Cardiac muscle cell (in vitro differentiated cells and primary cell): Measurements from ENCODE around the gene FAM193B. TPM values are rescaled to one million over a fixed set of nuclear protein-coding genes. Genes with fewer than 3 reads are reported as not detected.

Experiments used
- DNase-seq, 2 donors: peaks; one replicate each; pipeline versions ENCODE4 v3.0.0 to v3.0.0-alpha.2; 2010 to 2017; ENCODE audit warnings: low read depth in 1 of 2, low spot score in 1 of 2
- H3K27ac ChIP-seq: fragments of 200-600 bp; sonication (generic); 2 replicates; pipeline ENCODE4 v1.5.1; 2016
- H3K27me3 ChIP-seq: fragments of 200-600 bp; sonication (generic); 2 replicates; pipeline ENCODE4 v1.6.0; 2016; ENCODE audit warnings: control low read depth
- H3K36me3 ChIP-seq: fragments of 200-600 bp; sonication (generic); 2 replicates; pipeline ENCODE4 v1.5.1; 2016; ENCODE audit warnings: control low read depth
- H3K4me1 ChIP-seq: fragments of 200-600 bp; sonication (generic); 2 replicates; pipeline ENCODE4 v1.8.1; 2017; ENCODE audit warnings: low read depth, mild to moderate bottlenecking, mixed run types
- H3K4me3 ChIP-seq: fragments of 200-600 bp; sonication (generic); 2 replicates; pipeline ENCODE4 v1.5.1; 2016; ENCODE audit warnings: mild to moderate bottlenecking
- H3K9me3 ChIP-seq: fragments of 200-600 bp; sonication (generic); 2 replicates; pipeline ENCODE4 v1.5.1; 2017; ENCODE audit warnings: low read depth, mild to moderate bottlenecking, control low read depth
- polyA plus RNA-seq: library from polyadenylated mRNA; unstranded; fragments of >200 nt; fragmentation: Nextera tagmentation; extraction: Ambion mirVana; gene quantifications from 2 replicates; pipeline ENCODE4 v1.2.1, GENCODE V29; 2016
- total RNA-seq: library from RNA; depleted of rRNA; stranded (reverse); fragments of >200 nt; gene quantifications from 2 replicates; pipeline ENCODE4 v1.2.3, GENCODE V29; 2016
- TF ChIP-seq, protein P1 (sequence below): IDR thresholded peaks from 2 replicates; pipeline ENCODE4 v1.5.1; 2012; ENCODE audit warnings: low read depth, mild to moderate bottlenecking, low read length

The FAM193B gene
- total and polyA plus RNA-seq, 2 experiments from 2014 or later: 67.4 to 80.9 TPM

DNA sequence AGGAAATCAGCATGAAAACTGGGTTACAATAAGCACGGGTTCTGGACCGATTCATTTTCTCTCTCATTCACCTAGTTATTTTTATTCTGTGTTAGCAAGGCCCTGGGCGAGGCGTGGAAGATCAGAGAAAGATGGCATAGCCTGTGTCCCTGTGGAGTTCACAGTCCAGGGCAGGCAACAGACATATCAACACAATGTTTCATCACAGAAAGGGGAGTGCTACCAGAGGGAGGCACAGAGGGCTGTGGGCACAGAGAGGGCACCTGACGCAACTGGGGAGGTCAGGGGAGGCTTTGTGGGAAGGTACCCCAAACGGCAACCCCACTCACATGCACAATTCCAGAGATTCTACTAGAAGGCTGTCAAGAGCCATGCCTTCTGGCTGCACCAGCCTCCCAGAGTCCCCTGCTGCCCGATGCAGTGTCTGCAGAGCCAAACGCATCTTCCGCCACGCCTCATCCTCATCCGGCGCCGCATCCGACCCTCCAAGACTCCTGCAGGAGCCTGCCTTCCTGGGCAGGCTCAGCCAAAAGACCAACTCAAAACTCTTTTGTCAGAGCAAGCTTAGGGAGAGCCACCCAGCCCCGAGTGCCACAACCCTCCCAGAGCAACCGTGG lies 1.4 kb downstream of the FAM193B start:
- TF ChIP-seq, protein P1, sequence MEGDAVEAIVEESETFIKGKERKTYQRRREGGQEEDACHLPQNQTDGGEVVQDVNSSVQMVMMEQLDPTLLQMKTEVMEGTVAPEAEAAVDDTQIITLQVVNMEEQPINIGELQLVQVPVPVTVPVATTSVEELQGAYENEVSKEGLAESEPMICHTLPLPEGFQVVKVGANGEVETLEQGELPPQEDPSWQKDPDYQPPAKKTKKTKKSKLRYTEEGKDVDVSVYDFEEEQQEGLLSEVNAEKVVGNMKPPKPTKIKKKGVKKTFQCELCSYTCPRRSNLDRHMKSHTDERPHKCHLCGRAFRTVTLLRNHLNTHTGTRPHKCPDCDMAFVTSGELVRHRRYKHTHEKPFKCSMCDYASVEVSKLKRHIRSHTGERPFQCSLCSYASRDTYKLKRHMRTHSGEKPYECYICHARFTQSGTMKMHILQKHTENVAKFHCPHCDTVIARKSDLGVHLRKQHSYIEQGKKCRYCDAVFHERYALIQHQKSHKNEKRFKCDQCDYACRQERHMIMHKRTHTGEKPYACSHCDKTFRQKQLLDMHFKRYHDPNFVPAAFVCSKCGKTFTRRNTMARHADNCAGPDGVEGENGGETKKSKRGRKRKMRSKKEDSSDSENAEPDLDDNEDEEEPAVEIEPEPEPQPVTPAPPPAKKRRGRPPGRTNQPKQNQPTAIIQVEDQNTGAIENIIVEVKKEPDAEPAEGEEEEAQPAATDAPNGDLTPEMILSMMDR: no peak
- H3K4me1 ChIP-seq: peaks cover 16% of the 10 kb centered on the region
- no peaks in the 10 kb centered on the region for H3K27me3 ChIP-seq
- peak overlapping the region; percentile 89 for H3K4me3 ChIP-seq
- no peaks in the 10 kb centered on the region for H3K9me3 ChIP-seq
- H3K36me3 ChIP-seq: peaks cover 6% of the 10 kb centered on the region
- H3K27ac ChIP-seq: peak overlapping the region; percentile 75
- DNase-seq: peak in 1 of 2 donors; percentile 30

DNA sequence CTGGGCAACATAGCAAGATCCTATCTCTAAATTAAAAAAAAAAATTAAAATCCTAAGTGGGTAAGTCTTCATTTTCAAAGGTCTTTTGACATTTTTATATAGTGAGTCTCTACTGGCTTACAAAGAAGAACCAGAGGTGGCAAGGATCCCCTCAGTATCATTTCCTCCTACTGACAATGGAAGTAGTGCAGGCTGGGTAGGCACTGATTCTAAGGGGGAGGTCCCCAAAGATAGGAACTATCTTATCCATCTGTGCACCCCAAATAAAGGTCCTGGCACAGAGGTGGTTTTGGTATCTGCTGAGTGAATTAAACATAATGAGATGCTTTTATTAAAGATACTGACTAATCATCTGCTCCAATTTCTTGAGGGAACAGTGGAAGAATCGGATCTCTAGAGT lies 4.2 kb downstream of the FAM193B start:
- Histone ChIP-seq H3K36me3 (peaks cover 6% of the 10 kb centered on the region), H3K27me3 (no peaks in the 10 kb centered on the region), H3K27ac (no peak overlapping the region), H3K9me3 (no peaks in the 10 kb centered on the region), H3K4me1 (peaks cover 6% of the 10 kb centered on the region), H3K4me3 (no peak overlapping the region)
- no peak for DNase-seq
- TF ChIP-seq, protein P1: no peak

- TF ChIP-seq, protein P1: no peak
- Histone ChIP-seq H3K27ac (no peak overlapping the region), H3K4me1 (peaks cover 14% of the 10 kb centered on the region), H3K4me3 (no peak overlapping the region), H3K9me3 (no peaks in the 10 kb centered on the region), H3K36me3 (peaks cover 6% of the 10 kb centered on the region), H3K27me3 (no peaks in the 10 kb centered on the region)
- DNase-seq: no peak
Measured at GRCh38 chr5:177548495-177548894, 5.9 kb downstream of the FAM193B start.

- DNase-seq: no peak
- peaks cover 15% of the 10 kb centered on the region for H3K4me1 ChIP-seq
- TF ChIP-seq, protein P1: no peak
- no peaks in the 10 kb centered on the region for H3K27me3 ChIP-seq
- H3K4me3 ChIP-seq: no peak overlapping the region
- H3K27ac ChIP-seq: no peak overlapping the region
- H3K36me3 ChIP-seq: peaks cover 6% of the 10 kb centered on the region
- no peaks in the 10 kb centered on the region for H3K9me3 ChIP-seq
Measured at GRCh38 chr5:177547736-177548135, 6.6 kb downstream of the FAM193B start.

- no peak overlapping the region for H3K4me3 ChIP-seq
- peak in 1 of 2 donors; percentile 98 for DNase-seq
- H3K9me3 ChIP-seq: no peaks in the 10 kb centered on the region
Measured at GRCh38 chr5:177546258-177546741, 8.1 kb downstream of the FAM193B start.

More at GRCh38 chr5:177546258-177546741, 8.1 kb downstream of the FAM193B start:
- H3K4me1 ChIP-seq: peaks cover 15% of the 10 kb centered on the region
- TF ChIP-seq, protein P1: peak; percentile 10
- peak overlapping the region; percentile 37 for H3K27ac ChIP-seq
- no peaks in the 10 kb centered on the region for H3K27me3 ChIP-seq
- H3K36me3 ChIP-seq: peaks cover 3% of the 10 kb centered on the region
